HepG2 (cell line): Measurements from ENCODE around the gene IFNK. TPM values are rescaled to one million over a fixed set of nuclear protein-coding genes. Genes with fewer than 3 reads are reported as not detected.

Source experiments
- ATAC-seq: fragments of 200-7000 bp; cut with Tn5 transposase; 3 replicates; pipeline ENCODE4 v1.9.1; 2020; ENCODE audit warnings: mild to moderate bottlenecking, moderate library complexity
- BruUV-seq: library from RNA; stranded (reverse); fragments of 400-500 nt; replicated peaks from 2 replicates; lab custom pipeline; 2021; lab: Mats Ljungman, UMichigan
- CTCF ChIA-PET: fragments of 300-600 bp; formaldehyde crosslinking; extraction: SDS; loops from one replicate; lab custom pipeline; 2021; ENCODE audit warnings: low total read pairs, inconsistent platforms, low intra/inter-chr PET ratio; lab: Yijun Ruan, JAX
- POLR2A ChIA-PET: fragments of 350-600 bp; sonication (Branson Sonifier 250); formaldehyde crosslinking; loops from one replicate; lab custom pipeline; 2020; ENCODE audit warnings: antibody characterized with exemption, inconsistent platforms; lab: Yijun Ruan, JAX
- DNase-seq: peaks from one replicate; pipeline ENCODE4 v3.0.0-alpha.2; 2015; ENCODE audit warnings: low spot score
- FAIRE-seq: peaks from 3 replicates; lab custom pipeline; 2011; peaks lifted over from hg19 to GRCh38; lab: Jason Lieb, UNC
- H2AFZ ChIP-seq: one replicate; pipeline ENCODE4 v1.6.1; 2011; ENCODE audit warnings: low read length, inconsistent platforms
- H3K27ac ChIP-seq: fragments of 300-600 bp; 3 replicates; pipeline ENCODE4 v1.8.0; 2011; ENCODE audit warnings: mixed run types, mild to moderate bottlenecking, mixed read lengths, low read length, inconsistent platforms; ENCODE audit not compliant: insufficient read depth; ENCODE audit errors: extremely low read length
- H3K27me3 ChIP-seq, 2 experiments: fragments of 200-600 bp in 1 of 2; 2 replicates in 1 of 2; 3 replicates in 1 of 2; pipeline versions ENCODE4 v1.6.0 to v1.8.0; 2011; ENCODE audit warnings: low read length in 2 of 2, mild to moderate bottlenecking in 2 of 2, moderate library complexity in 2 of 2, inconsistent platforms in 1 of 2; ENCODE audit not compliant: insufficient read depth in 2 of 2, control insufficient read depth in 1 of 2
- H3K36me3 ChIP-seq, 2 experiments: fragments of 200-600 bp in 1 of 2; replicated peaks in 1 of 2; 2 replicates in 1 of 2; 3 replicates in 1 of 2; pipeline versions ENCODE4 v1.5.1 to v1.8.0; 2011; ENCODE audit warnings: low read length in 2 of 2, inconsistent platforms in 1 of 2; ENCODE audit not compliant: insufficient read depth in 2 of 2, control insufficient read depth in 1 of 2
- H3K4me1 ChIP-seq: 2 replicates; pipeline ENCODE4 v1.5.1; 2012; ENCODE audit warnings: low read length, inconsistent platforms; ENCODE audit not compliant: insufficient read depth
- H3K4me2 ChIP-seq: 2 replicates; pipeline ENCODE4 v1.6.0; 2011; ENCODE audit warnings: low read depth, low read length, inconsistent platforms
- H3K4me3 ChIP-seq, 3 experiments: fragments of 200-600 bp in 1 of 3; sonication (generic), shearing (Covaris generic) in 1 of 3; replicated peaks in 1 of 3; 2 replicates each; pipeline ENCODE4 v1.5.1; 2011 to 2016; ENCODE audit warnings: low read length in 3 of 3, inconsistent platforms in 2 of 3, low read depth in 2 of 3, mild to moderate bottlenecking in 2 of 3, control low read depth in 1 of 3, mixed read lengths in 1 of 3; ENCODE audit not compliant: insufficient read depth in 1 of 3
- H3K79me2 ChIP-seq: one replicate; pipeline ENCODE4 v1.6.1; 2011; ENCODE audit warnings: low read length, inconsistent platforms; ENCODE audit not compliant: insufficient read depth
- H3K9ac ChIP-seq: 2 replicates; pipeline ENCODE4 v1.6.0; 2011; ENCODE audit warnings: mild to moderate bottlenecking, low read depth, low read length, inconsistent platforms; ENCODE audit not compliant: insufficient read depth
- H3K9me3 ChIP-seq: 2 replicates; pipeline ENCODE4 v1.5.1; 2012; ENCODE audit warnings: mild to moderate bottlenecking, low read length
- H4K20me1 ChIP-seq: 2 replicates; pipeline ENCODE4 v1.6.0; 2011; ENCODE audit warnings: inconsistent platforms, mild to moderate bottlenecking, low read length, moderate library complexity; ENCODE audit not compliant: insufficient read depth
- FLYWCH1 ChIP-seq: sonication (generic); formaldehyde crosslinking; IDR thresholded peaks from 2 replicates; pipeline ENCODE4 v1.8.1; 2023; ENCODE audit warnings: mild to moderate bottlenecking, missing genetic modification reagents
- GPBP1L1 ChIP-seq: sonication (generic); formaldehyde crosslinking; IDR thresholded peaks from 2 replicates; pipeline ENCODE4 v1.5.0; 2020; ENCODE audit warnings: mild to moderate bottlenecking, missing genetic modification reagents
- NR2F1 ChIP-seq, 2 experiments: fragments of 450-650 bp in 1 of 2; formaldehyde crosslinking in 1 of 2; IDR thresholded peaks; 2 replicates each; pipeline versions ENCODE4 v1.5.0 to v1.6.1; 2016 to 2020; ENCODE audit warnings: mild to moderate bottlenecking in 1 of 2, missing compliant biosample characterization in 1 of 2, missing genetic modification reagents in 1 of 2, moderate library complexity in 1 of 2
- TEF ChIP-seq: sonication (generic); formaldehyde crosslinking; IDR thresholded peaks from 2 replicates; pipeline ENCODE4 v1.5.0; 2020; ENCODE audit warnings: missing genetic modification reagents
- ZNF501 ChIP-seq: sonication (generic); formaldehyde crosslinking; IDR thresholded peaks from 2 replicates; pipeline ENCODE4 v1.5.1; 2020; ENCODE audit warnings: mild to moderate bottlenecking, moderate library complexity, missing genetic modification reagents
- ZSCAN22 ChIP-seq: sonication (generic); formaldehyde crosslinking; IDR thresholded peaks from 2 replicates; pipeline ENCODE4 v1.4.0; 2020; ENCODE audit warnings: mild to moderate bottlenecking, missing genetic modification reagents
- WGBS: methylation state at CpG from one replicate; pipeline ENCODE4 v1.1.6; 2017; ENCODE audit warnings: low lambda C conversion rate; 5-methylcytosine and 5-hydroxymethylcytosine counted together
- in situ Hi-C: cut with HindIII; loops from 2 replicates; pipeline ENCODE4 v1.10.0; 2017; ENCODE audit warnings: low pct_unique_long_range_greater_than_20kb; ENCODE audit not compliant: extremely low pct_ligation_motif_present
- intact Hi-C: fragments of 100-400 bp; cut with micrococcal nuclease; formaldehyde crosslinking; loops from one replicate; pipeline ENCODE4 v1.10.0; 2022; ENCODE audit not compliant: unreplicated experiment
- polyA plus RNA-seq, 8 experiments: library from polyadenylated mRNA; depleted of rRNA in 3 of 8; stranded (reverse) in 7 of 8; unstranded in 1 of 8; fragments of >200 nt; fragmentation: Illumina TruSeq in 4 of 8; extraction: Trizol in 4 of 8; gene quantifications; 2 replicates each; pipeline versions ENCODE4 v1.2.1 to v1.2.3, GENCODE V29; 2011 to 2016; ENCODE audit warnings: low read depth in 4 of 8, missing spikeins in 1 of 8, mixed read lengths in 1 of 8; ENCODE audit not compliant: insufficient read depth in 1 of 8
- total RNA-seq, 5 experiments: library from RNA; depleted of rRNA; stranded (reverse); fragments of >200 nt; fragmentation: Illumina TruSeq; extraction: Trizol; gene quantifications; 2 replicates each; pipeline ENCODE4 v1.2.3, GENCODE V29; 2016; ENCODE audit warnings: low read depth in 1 of 5

IFNK gene
- total and polyA plus RNA-seq, 2 of the 13 experiments (the other 11 are each of a cell fraction or from before 2014, with no cell fraction given), result not detected

GRCh38 chr9:27530915-27531755 is 7.0 kb downstream of the IFNK start:
- 25% methylated on average over 4 of the region's 4 CpGs for WGBS
- no peak overlapping the region for H3K27ac ChIP-seq
- no peak overlapping the region for H3K4me3 ChIP-seq
- BruUV-seq, result no TSS peak
- H3K9ac ChIP-seq, result no peak overlapping the region
- ChIA-PET CTCF (interaction anchor here (4.8 kb wide), 1 partner anchor 198 kb away, joined by 46 read pairs; no protein-coding TSS in a partner anchor), POLR2A (no interaction called here)
- no peak for FAIRE-seq
- H2AFZ ChIP-seq, result no peak overlapping the region
- no peaks in the 10 kb centered on the region for H4K20me1 ChIP-seq
- peaks cover 10% of the 10 kb centered on the region for H3K4me1 ChIP-seq
- ATAC-seq, result no peak
- no peaks in the 10 kb centered on the region for H3K36me3 ChIP-seq
- intact Hi-C loops, result no loop called here
- no peak overlapping the region for H3K4me2 ChIP-seq
- no peaks in the 10 kb centered on the region for H3K79me2 ChIP-seq
- TF ChIP-seq NR2F1 (CRISPR knock-in tag; IDR thresholded peaks at IDR 0.05) (no peak), ZSCAN22 (CRISPR knock-in tag) (no peak)
- H3K9me3 ChIP-seq, result no peaks in the 10 kb centered on the region
- no peak for DNase-seq
- in situ Hi-C loops, result no loop called here
- H3K27me3 ChIP-seq, result peaks cover 7 to 26% of the 10 kb centered on the region in 2 experiments; a peak in 3 of 5 replicates

- Histone ChIP-seq H3K27ac (no peak overlapping the region), H4K20me1 (no peaks in the 10 kb centered on the region), H3K4me1 (peaks cover 18% of the 10 kb centered on the region), H3K27me3 (peaks cover 7 to 25% of the 10 kb centered on the region in 2 experiments; a peak in 3 of 5 replicates), H3K79me2 (no peaks in the 10 kb centered on the region), H3K4me3 (no peak overlapping the region), H2AFZ (no peak overlapping the region), H3K36me3 (no peaks in the 10 kb centered on the region)
- ChIA-PET POLR2A (no interaction called here), CTCF (interaction anchor here (4.8 kb wide), 1 partner anchor 199 kb away, joined by 46 read pairs; no protein-coding TSS in a partner anchor)
- WGBS, result 8% methylated on average over 1 of the region's 1 CpG
- intact Hi-C loops, result no loop called here
- no peak for FAIRE-seq
- DNase-seq, result no peak
- no peak for ATAC-seq
- no TSS peak for BruUV-seq
- TF ChIP-seq FLYWCH1 (no peak), ZNF501 (CRISPR knock-in tag) (no peak), TEF (CRISPR knock-in tag) (no peak), GPBP1L1 (no peak)
- TF ChIP-seq, all 625 proteins: peak for 0
- Histone ChIP-seq H3K4me2 (no peak overlapping the region), H3K9me3 (no peaks in the 10 kb centered on the region), H3K9ac (no peak overlapping the region)
- in situ Hi-C loops, result no loop called here
Measured at GRCh38 chr9:27532046-27532445, 8.0 kb downstream of the IFNK start.
